PC-3 (cell line): ENCODE measurements around the gene TMEM209.

Experiments
- EZH2 ChIP-seq: fragments of 300-600 bp; sonication (generic); IDR thresholded peaks from one replicate; pipeline ENCODE4 v1.6.1; 2017; ENCODE audit warnings: antibody characterized with exemption, mild to moderate bottlenecking, low read length; ENCODE audit not compliant: unreplicated experiment
- TF ChIP-seq, protein P1 (sequence below): fragments of 300-600 bp; sonication (generic); conservative IDR thresholded peaks from 2 replicates; pipeline ENCODE4 v1.5.1; 2017; ENCODE audit warnings: antibody characterized with exemption, low read depth, mild to moderate bottlenecking, low read length

DNA sequence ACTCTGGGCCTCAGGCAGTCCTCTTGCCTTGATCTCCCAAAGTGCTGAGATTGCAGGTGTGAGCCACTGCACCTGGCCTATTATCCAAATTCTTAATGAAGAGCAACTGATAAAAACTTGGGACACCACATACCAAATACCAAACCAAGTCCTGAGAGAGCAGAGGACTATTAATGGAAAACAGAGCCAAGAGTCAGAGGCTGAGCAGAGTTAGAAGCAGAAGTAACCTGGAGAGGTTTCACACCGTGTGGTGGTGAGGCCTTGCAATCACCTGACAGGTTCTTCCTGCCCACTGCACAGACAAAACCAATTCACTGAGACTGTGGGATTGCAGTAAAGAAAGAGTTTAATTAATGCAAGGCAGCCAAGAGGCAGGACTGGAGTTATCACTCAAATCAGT is 18.4 kb upstream of the TMEM209 start:
- TF ChIP-seq, protein P1, sequence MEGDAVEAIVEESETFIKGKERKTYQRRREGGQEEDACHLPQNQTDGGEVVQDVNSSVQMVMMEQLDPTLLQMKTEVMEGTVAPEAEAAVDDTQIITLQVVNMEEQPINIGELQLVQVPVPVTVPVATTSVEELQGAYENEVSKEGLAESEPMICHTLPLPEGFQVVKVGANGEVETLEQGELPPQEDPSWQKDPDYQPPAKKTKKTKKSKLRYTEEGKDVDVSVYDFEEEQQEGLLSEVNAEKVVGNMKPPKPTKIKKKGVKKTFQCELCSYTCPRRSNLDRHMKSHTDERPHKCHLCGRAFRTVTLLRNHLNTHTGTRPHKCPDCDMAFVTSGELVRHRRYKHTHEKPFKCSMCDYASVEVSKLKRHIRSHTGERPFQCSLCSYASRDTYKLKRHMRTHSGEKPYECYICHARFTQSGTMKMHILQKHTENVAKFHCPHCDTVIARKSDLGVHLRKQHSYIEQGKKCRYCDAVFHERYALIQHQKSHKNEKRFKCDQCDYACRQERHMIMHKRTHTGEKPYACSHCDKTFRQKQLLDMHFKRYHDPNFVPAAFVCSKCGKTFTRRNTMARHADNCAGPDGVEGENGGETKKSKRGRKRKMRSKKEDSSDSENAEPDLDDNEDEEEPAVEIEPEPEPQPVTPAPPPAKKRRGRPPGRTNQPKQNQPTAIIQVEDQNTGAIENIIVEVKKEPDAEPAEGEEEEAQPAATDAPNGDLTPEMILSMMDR: no peak
- TF ChIP-seq EZH2: no peak
